Common myeloid progenitor, CD34-positive (primary cell): ENCODE results near the gene FAM72A. TPM values are rescaled to one million over a fixed set of nuclear protein-coding genes. Genes with fewer than 3 reads are reported as not detected.
"Not testable (repeated sequence)": the region's sequence is repeated elsewhere in the genome, so short reads cannot be mapped to it uniquely, and the experiment has no call there.

Experiments used
- CTCF ChIA-PET: fragments of 350-600 bp; sonication (Branson Sonifier 250); formaldehyde crosslinking; loops from one replicate; lab custom pipeline; 2021; ENCODE audit warnings: antibody characterized with exemption; lab: Charles Lee
- POLR2A ChIA-PET: fragments of 350-600 bp; sonication (Branson Sonifier 250); formaldehyde crosslinking; loops from one replicate; lab custom pipeline; 2021; ENCODE audit warnings: antibody characterized with exemption; lab: Charles Lee
- DNase-seq, 3 donors: peaks; one replicate each; pipeline versions ENCODE4 v3.0.0 to v3.0.0-alpha.2; 2013
- H3K27ac ChIP-seq, 2 experiments: 1 replicate in 1 of 2; 2 replicates in 1 of 2; pipeline ENCODE4 v1.7.0; 2013; ENCODE audit warnings: inconsistent platforms in 2 of 2, low read length in 2 of 2, mild to moderate bottlenecking in 2 of 2, low read depth in 1 of 2, moderate library complexity in 1 of 2; ENCODE audit not compliant: severe bottlenecking in 2 of 2, insufficient read depth in 1 of 2, poor library complexity in 1 of 2
- H3K27me3 ChIP-seq, 5 experiments: replicated peaks in 2 of 5; 1 replicate in 3 of 5; 2 replicates in 2 of 5; pipeline versions ENCODE4 v1.6.1 to v1.7.0; 2013; ENCODE audit warnings: low read length in 4 of 5, mild to moderate bottlenecking in 2 of 5, moderate library complexity in 2 of 5, inconsistent platforms in 1 of 5; ENCODE audit not compliant: insufficient read depth in 5 of 5, control insufficient read depth in 4 of 5
- H3K36me3 ChIP-seq, 4 experiments: 1 replicate in 2 of 4; 2 replicates in 2 of 4; pipeline versions ENCODE4 v1.6.1 to v1.7.0; 2013; ENCODE audit warnings: low read length in 3 of 4, control low read depth in 1 of 4, mild to moderate bottlenecking in 1 of 4; ENCODE audit not compliant: control insufficient read depth in 4 of 4, insufficient read depth in 4 of 4
- H3K4me1 ChIP-seq, 4 experiments: 1 replicate in 3 of 4; 2 replicates in 1 of 4; pipeline versions ENCODE4 v1.6.1 to v1.7.1; 2013; ENCODE audit warnings: low read length in 3 of 4, mild to moderate bottlenecking in 3 of 4, control low read depth in 1 of 4, inconsistent platforms in 1 of 4, moderate library complexity in 1 of 4; ENCODE audit not compliant: control insufficient read depth in 4 of 4, insufficient read depth in 4 of 4; ENCODE audit errors: control extremely low read depth in 1 of 4
- H3K4me3 ChIP-seq, 7 experiments: 1 replicate in 4 of 7; 2 replicates in 3 of 7; pipeline versions ENCODE4 v1.5.1 to v1.7.0; 2013; ENCODE audit warnings: mild to moderate bottlenecking in 7 of 7, low read length in 6 of 7, moderate library complexity in 6 of 7, inconsistent platforms in 2 of 7, low read depth in 2 of 7, control low read depth in 1 of 7; ENCODE audit not compliant: insufficient read depth in 4 of 7, control insufficient read depth in 1 of 7; ENCODE audit errors: extremely low read depth in 1 of 7
- H3K9me3 ChIP-seq, 5 experiments: 1 replicate in 4 of 5; 2 replicates in 1 of 5; pipeline versions ENCODE4 v1.6.1 to v1.7.1; 2013; ENCODE audit warnings: low read length in 4 of 5, mild to moderate bottlenecking in 2 of 5, inconsistent platforms in 1 of 5, low read depth in 1 of 5, moderate library complexity in 1 of 5; ENCODE audit not compliant: control insufficient read depth in 4 of 5, insufficient read depth in 2 of 5; ENCODE audit errors: control extremely low read depth in 1 of 5
- WGBS: methylation state at CpG from one replicate; pipeline ENCODE4 v1.1.5; 2013; ENCODE audit not compliant: insufficient coverage; 5-methylcytosine and 5-hydroxymethylcytosine counted together
- polyA plus RNA-seq: library from polyadenylated mRNA; unstranded; fragments of 120-200 nt; gene quantifications from one replicate; pipeline ENCODE4 v1.2.1, GENCODE V29; 2013

Gene FAM72A
- 1.0 TPM for polyA plus RNA-seq

- H3K36me3 ChIP-seq, H3K9me3 ChIP-seq, POLR2A ChIA-PET, H3K27me3 ChIP-seq, CTCF ChIA-PET, H3K4me1 ChIP-seq, H3K27ac ChIP-seq: not testable (repeated sequence)
- H3K4me3 ChIP-seq = peak within 1 kb of the TSS; percentile 38 to 75 (median 49)
- peak; percentile 100 for DNase-seq
- 0% methylated on average over 11 of the region's 36 CpGs for WGBS
These were observed at the start of gene FAM72A for GRCh38 chr1:206202789-206203363. FAM72A (minus strand) TSS chr1:206202839; CDS start chr1:206202025, 814 bp downstream.

- CTCF ChIA-PET, H3K9me3 ChIP-seq, H3K27me3 ChIP-seq, H3K4me3 ChIP-seq, DNase-seq, H3K36me3 ChIP-seq, H3K4me1 ChIP-seq, H3K27ac ChIP-seq, POLR2A ChIA-PET: not testable (repeated sequence)
- WGBS = no CpG with 5 or more reads among the region's 3 CpGs
These were observed 48.5 kb upstream of the FAM72A start for GRCh38 chr1:206250953-206251681.

GRCh38 chr1:206246129-206246886, 43.7 kb upstream of the FAM72A start:
- H3K9me3 ChIP-seq, H3K36me3 ChIP-seq, H3K27ac ChIP-seq, POLR2A ChIA-PET, CTCF ChIA-PET, H3K4me1 ChIP-seq, H3K27me3 ChIP-seq, H3K4me3 ChIP-seq, DNase-seq: not testable (repeated sequence)
- no CpG with 5 or more reads among the region's 10 CpGs for WGBS

- CTCF ChIA-PET, H3K9me3 ChIP-seq, POLR2A ChIA-PET, DNase-seq, H3K4me1 ChIP-seq, H3K27ac ChIP-seq, H3K4me3 ChIP-seq, H3K36me3 ChIP-seq, H3K27me3 ChIP-seq: not testable (repeated sequence)
- WGBS = no CpG with 5 or more reads among the region's 3 CpGs
These were observed 42.8 kb upstream of the FAM72A start for GRCh38 chr1:206245479-206245878.

- CTCF ChIA-PET, H3K4me1 ChIP-seq, POLR2A ChIA-PET, H3K9me3 ChIP-seq, H3K27me3 ChIP-seq, H3K36me3 ChIP-seq, H3K4me3 ChIP-seq, H3K27ac ChIP-seq: not testable (repeated sequence)
- peak in 2 of 3 donors; percentile 33 to 56 for DNase-seq
- WGBS = no CpG with 5 or more reads among the region's 3 CpGs
These were observed 40.7 kb upstream of the FAM72A start for GRCh38 chr1:206243335-206243734.

GRCh38 chr1:206240288-206240687, 37.6 kb upstream of the FAM72A start:
- H3K36me3 ChIP-seq, H3K4me3 ChIP-seq, CTCF ChIA-PET, H3K4me1 ChIP-seq, H3K27ac ChIP-seq, DNase-seq, H3K9me3 ChIP-seq, H3K27me3 ChIP-seq, POLR2A ChIA-PET: not testable (repeated sequence)
- no CpG with 5 or more reads among the region's 4 CpGs for WGBS

- H3K4me1 ChIP-seq, H3K27me3 ChIP-seq, H3K36me3 ChIP-seq, H3K4me3 ChIP-seq, POLR2A ChIA-PET, H3K9me3 ChIP-seq, DNase-seq, CTCF ChIA-PET, H3K27ac ChIP-seq: not testable (repeated sequence)
- WGBS = no CpG with 5 or more reads among the region's 2 CpGs
These were observed 32.6 kb upstream of the FAM72A start for GRCh38 chr1:206235190-206235589.
